GM19099 (cell line): ENCODE data around the gene RHOB.

Experiments used
- POLR2A ChIP-seq: IDR thresholded peaks from 3 replicates; pipeline ENCODE4 v1.6.1; 2011; ENCODE audit warnings: low read depth; ENCODE audit not compliant: insufficient read length; ENCODE audit errors: extremely low read depth

Gene RHOB

GRCh38 chr2:20430461-20431300, 16.2 kb upstream of the RHOB start:
- TF ChIP-seq POLR2A: no peak

GRCh38 chr2:20431301-20431698, 15.6 kb upstream of the RHOB start:
- no peak for TF ChIP-seq POLR2A

GRCh38 chr2:20431772-20432171, 15.1 kb upstream of the RHOB start:
- TF ChIP-seq POLR2A: no peak

GRCh38 chr2:20432714-20433113, 14.2 kb upstream of the RHOB start:
- no peak for TF ChIP-seq POLR2A

GRCh38 chr2:20433249-20433648, 13.6 kb upstream of the RHOB start:
- no peak for TF ChIP-seq POLR2A

- no peak for TF ChIP-seq POLR2A
Observed at GRCh38 chr2:20433946-20434553, 12.8 kb upstream of the RHOB start.

GRCh38 chr2:20434588-20435294, 12.1 kb upstream of the RHOB start:
- no peak for TF ChIP-seq POLR2A

- TF ChIP-seq POLR2A: no peak
Observed at GRCh38 chr2:20436716-20437470, 10.0 kb upstream of the RHOB start.

GRCh38 chr2:20438334-20439192, 8.3 kb upstream of the RHOB start:
- no peak for TF ChIP-seq POLR2A

GRCh38 chr2:20439193-20439475, 7.7 kb upstream of the RHOB start:
- TF ChIP-seq POLR2A: no peak

- TF ChIP-seq POLR2A: no peak
Observed at GRCh38 chr2:20439503-20439902, 7.4 kb upstream of the RHOB start.

GRCh38 chr2:20440001-20440560, 6.8 kb upstream of the RHOB start:
- no peak for TF ChIP-seq POLR2A

GRCh38 chr2:20443276-20443920, 3.5 kb upstream of the RHOB start:
- no peak for TF ChIP-seq POLR2A
